DMS53 (cell line): ENCODE results near the gene GCNT2.
"Not testable (repeated sequence)": the region's sequence is repeated elsewhere in the genome, so short reads cannot be mapped to it uniquely, and the experiment has no call there.

Source experiments
- DNase-seq: peaks from one replicate; lab custom pipeline; 2025; lab: John Stamatoyannopoulos, UW

Gene GCNT2

GRCh38 chr6:10660431-10661191, 139.5 kb downstream of the GCNT2 start:
- DNase-seq: peak; percentile 70

- DNase-seq: no peak
These were observed 141.1 kb downstream of the GCNT2 start for GRCh38 chr6:10662207-10662606.

GRCh38 chr6:10662742-10663141, 141.6 kb downstream of the GCNT2 start:
- no peak for DNase-seq

- DNase-seq: not testable (repeated sequence)
These were observed 144.4 kb downstream of the GCNT2 start for GRCh38 chr6:10665595-10665994.

- no peak for DNase-seq
These were observed 147.2 kb downstream of the GCNT2 start for GRCh38 chr6:10668126-10668917.

GRCh38 chr6:10676403-10676802, 155.3 kb downstream of the GCNT2 start:
- DNase-seq: no peak

- DNase-seq: no peak
These were observed 157.3 kb downstream of the GCNT2 start for GRCh38 chr6:10678456-10678855.
